ENCODE data around the gene ZNF146.
"Not testable (repeated sequence)": the region's sequence is repeated elsewhere in the genome, so short reads cannot be mapped to it uniquely, and the experiment has no call there.

Gene ZNF146

GRCh38 chr19:36214386-36215275 lies at the start of gene ZNF146, which contains the start of gene ZNF565:
Gene ZNF146 (plus strand): TSS chr19:36215106. CDS start chr19:36236441, 21,335 bp downstream.
Gene ZNF565 (minus strand): TSS chr19:36214665. CDS start chr19:36201985, 12,680 bp downstream.
- peak; percentile 91 for DNase-seq

DNA sequence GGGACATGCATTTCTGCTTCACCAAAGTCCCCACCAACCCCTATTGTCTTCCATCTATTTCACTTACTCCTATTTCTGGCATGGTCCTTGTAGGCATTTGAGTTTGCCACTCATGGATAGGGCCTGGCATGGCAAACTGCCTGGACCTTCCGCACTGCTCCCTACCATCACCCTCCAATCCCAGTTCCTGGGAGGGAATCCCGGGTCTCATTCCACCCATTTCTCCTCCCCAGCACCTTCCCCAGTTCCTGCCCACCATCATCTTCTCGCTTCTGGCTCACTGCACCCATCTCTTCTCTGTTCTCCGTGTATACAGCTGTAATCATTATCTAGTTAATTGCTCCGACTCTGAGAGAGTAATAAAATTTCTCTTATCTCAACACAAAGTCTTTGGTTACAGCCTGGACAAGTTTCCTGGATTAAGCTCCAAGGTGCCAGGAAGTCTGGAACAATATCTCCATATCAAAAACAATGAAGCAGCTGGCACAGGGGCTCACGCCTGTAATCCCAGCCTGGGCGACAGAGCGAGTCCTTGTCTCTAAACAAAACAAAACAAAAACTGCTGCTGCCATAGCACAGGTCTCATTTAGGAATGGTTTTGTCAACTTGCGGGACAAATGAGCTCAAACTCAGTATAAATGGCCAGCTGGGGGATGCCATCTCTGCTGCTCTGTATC lies 45.7 kb upstream of the ZNF146 start:
- DNase-seq: no peak

- DNase-seq: no peak
These were observed 42.1 kb upstream of the ZNF146 start for GRCh38 chr19:36172852-36173251.

GRCh38 chr19:36173846-36174245 lies 41.1 kb upstream of the ZNF146 start:
- DNase-seq: not testable (repeated sequence)

GRCh38 chr19:36179077-36179476 lies 35.8 kb upstream of the ZNF146 start:
- not testable (repeated sequence) for DNase-seq

GRCh38 chr19:36182612-36183244 lies 32.2 kb upstream of the ZNF146 start:
- DNase-seq: no peak

GRCh38 chr19:36183245-36183628 lies 31.7 kb upstream of the ZNF146 start:
- DNase-seq: no peak

- not testable (repeated sequence) for DNase-seq
These were observed 28.2 kb upstream of the ZNF146 start for GRCh38 chr19:36186722-36187121.

DNA sequence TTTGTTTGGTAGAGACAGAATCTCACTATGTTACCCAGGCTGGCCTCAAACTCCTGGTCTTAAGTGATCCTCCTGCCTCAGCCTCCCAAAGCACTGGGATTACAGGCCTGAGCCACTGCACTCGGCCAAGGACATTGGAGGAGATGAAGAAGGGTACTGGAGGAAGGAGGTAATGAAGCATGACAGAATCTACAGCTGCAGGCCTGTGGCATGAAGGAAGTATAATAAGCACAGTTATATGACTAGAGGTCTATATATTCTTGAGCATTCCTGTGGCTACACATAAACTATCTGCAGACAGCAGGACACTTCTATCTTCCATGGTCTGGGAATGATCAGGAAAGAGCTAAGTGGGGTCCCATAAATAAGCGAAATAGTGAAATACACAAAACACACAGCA lies 18.7 kb upstream of the ZNF146 start:
- DNase-seq: no peak

DNA sequence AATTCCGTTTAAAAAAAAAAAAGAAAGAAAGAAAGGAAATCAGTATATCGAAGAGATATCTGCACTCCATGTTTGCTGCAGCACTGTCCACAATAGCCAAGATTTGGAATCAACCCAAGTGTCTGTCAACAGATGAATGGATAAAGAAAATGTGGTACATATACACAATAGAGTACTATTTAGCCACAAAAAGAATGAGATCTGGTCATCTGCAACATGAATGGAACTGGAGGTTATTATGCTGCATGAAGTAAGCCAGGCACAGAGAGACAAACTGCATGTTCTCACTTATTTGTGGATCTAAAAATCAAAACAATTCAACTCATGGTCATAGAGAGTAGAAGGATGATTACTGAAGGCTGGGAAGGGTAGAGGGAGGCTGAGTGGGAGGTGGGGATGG lies 16.8 kb upstream of the ZNF146 start:
- no peak for DNase-seq

DNA sequence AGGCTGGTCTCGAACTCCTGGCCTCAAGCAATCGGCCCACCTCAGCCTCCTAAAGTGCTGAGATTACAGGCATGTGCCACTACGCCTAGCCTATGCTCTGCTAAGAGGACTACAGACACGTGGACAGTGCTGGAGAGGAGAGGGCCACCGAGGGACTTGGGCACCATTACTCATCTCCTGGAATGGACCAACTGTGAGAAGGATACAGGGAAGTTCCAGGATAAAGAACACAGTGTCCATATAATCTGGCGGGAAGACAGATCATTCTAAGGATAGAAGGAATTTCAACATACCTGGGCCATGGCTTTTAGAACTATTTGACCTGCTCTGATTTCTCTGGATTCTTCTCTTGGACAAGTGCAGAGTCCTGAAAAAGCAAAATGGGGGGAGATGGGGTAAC lies 13.2 kb upstream of the ZNF146 start:
- DNase-seq: no peak

DNA sequence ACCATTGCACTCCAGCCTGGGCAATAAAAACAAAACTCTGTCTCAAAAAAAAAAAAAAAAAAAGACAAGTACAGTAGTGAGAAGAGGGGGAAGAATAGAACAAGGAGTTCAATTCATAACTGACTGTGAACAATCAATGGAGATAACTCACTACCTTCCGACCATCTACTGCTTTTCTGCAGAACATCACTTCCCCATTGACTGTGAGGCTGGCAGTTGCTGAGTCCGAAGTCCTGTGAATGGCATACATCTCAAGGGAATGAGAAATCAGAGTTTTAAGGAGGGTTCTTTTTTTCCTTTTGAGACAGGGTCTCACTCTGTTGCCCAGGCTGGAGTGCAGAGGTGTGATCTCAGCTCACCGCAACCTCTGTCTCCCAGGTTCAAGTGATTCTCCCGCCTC lies 11.6 kb upstream of the ZNF146 start:
- DNase-seq: no peak

GRCh38 chr19:36207605-36208252 lies 7.2 kb upstream of the ZNF146 start:
- DNase-seq: no peak

DNA sequence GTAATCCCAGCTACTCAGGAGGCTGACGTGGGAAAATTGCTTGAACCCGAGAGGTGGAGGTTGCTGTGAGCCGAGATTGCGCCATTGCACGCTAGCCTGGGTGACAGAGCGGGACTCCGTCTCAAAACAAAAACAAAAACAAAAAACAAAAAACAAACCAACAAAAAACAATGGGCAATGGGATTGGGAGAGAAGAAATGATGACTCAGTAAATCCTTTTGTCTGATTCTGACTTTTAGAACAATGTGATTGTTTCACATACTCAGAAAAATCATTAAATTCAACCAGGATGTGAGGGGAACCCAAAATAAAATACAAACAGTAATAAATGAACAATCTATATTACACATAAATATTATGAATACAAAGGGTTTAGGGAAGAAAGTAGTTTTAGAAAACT lies 5.5 kb upstream of the ZNF146 start:
- DNase-seq: no peak

DNA sequence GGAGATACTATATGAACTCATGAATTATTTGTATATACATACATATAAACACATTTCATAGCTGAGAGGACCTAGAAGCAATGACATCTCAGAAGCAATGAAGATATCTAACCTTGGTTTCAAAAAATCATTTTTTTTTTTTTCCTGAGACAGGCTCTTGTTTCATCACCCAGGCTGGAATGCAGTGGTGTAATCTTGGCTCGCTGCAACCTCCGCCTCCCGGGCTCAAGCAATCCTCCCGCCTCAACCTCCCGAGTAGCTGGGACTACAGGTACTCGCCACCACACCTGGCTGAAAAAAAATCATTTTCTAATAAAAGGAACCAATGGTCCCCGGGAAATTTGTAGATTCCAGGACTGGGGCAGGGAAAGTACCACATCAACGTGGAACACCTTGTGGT lies 4.4 kb upstream of the ZNF146 start:
- DNase-seq: no peak

GRCh38 chr19:36212895-36213294 lies 2.0 kb upstream of the ZNF146 start:
- no peak for DNase-seq

- no peak for DNase-seq
These were observed 594 bp downstream of the ZNF146 start for GRCh38 chr19:36215276-36216123.

GRCh38 chr19:36221474-36221873 lies 6.6 kb downstream of the ZNF146 start:
- no peak for DNase-seq

DNA sequence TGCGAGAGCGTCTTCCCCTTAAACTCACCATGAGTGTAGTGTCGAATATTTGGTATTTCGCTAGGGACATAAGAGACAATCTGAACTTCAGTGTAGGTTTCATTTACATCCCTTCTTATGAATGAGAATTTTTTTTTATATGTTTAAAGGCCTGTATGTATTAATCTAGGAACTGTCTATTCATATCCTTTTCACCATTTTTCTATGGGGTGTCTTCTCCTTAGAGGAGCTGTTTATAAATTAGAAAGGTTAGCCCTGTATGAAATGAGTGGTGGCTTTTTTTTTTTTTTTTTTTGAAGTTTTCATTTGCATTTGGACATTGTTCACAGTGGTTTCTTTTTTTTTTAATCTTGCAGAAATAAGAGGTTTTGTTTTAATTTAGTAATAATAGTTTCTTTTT lies 7.6 kb downstream of the ZNF146 start:
- no peak for DNase-seq

DNA sequence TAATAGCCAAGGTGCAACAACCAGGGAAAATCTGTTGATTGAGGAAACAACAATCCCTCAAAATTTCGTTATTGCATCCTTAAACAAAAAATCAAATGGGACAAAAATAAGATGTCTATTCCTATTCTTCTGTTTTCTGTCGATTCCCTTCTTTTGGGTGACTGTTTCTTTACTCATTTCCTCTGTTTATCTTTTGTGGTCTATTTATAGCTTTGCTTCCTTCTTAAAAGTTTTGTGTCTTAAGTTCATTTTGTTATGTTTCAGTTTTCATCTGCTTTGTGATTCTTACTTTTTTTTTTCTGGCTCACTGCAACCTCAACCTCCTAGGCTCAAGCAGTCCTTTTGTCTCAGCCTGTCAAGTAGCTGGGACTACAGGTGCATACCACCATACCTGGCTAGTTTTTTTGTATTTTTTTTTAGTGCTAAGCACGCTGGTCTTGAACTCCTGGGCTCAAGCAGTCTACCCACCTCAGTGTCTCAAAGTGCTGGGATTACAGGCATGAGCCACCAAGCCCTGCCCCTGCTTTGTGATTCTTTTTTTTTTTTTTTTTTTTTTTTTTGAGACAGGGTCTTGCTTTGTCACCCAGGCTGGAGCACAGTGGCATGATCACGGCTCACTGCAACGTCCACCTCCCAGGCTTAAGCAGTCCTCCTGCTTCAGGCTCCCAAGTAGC lies 10.4 kb downstream of the ZNF146 start:
- DNase-seq: no peak

- not testable (repeated sequence) for DNase-seq
These were observed 18.7 kb downstream of the ZNF146 start for GRCh38 chr19:36233626-36234025.

All from activated T-cell treated with anti-CD3 and anti-CD28 coated beads for 4 hours (primary cell).